A549 (cell line): ENCODE measurements around the gene MARK2. TPM values are rescaled to one million over a fixed set of nuclear protein-coding genes. Genes with fewer than 3 reads are reported as not detected.

ENCODE experiments used
- ATAC-seq, 2 experiments: fragments of 200-7000 bp in 1 of 2; fragments of >200 bp in 1 of 2; cut with Nextera tagmentation in 1 of 2; cut with Tn5 transposase in 1 of 2; 3 replicates each; pipeline versions ENCODE4 v1.8.0 to v1.9.1; 2018 to 2020; ENCODE audit warnings: mild to moderate bottlenecking in 1 of 2, moderate library complexity in 1 of 2
- CTCF ChIA-PET: fragments of 300-600 bp; sonication (Branson Sonifier 250); formaldehyde crosslinking; extraction: SDS; loops from one replicate; lab custom pipeline; 2021; ENCODE audit warnings: antibody characterized with exemption, inconsistent platforms; lab: Yijun Ruan, JAX
- POLR2A ChIA-PET: fragments of 350-600 bp; formaldehyde crosslinking; extraction: SDS; loops from one replicate; lab custom pipeline; 2021; ENCODE audit warnings: antibody characterized with exemption, inconsistent platforms; lab: Yijun Ruan, JAX
- DNase-seq, 2 experiments: peaks; one replicate each; pipeline versions ENCODE4 v3.0.0 to v3.0.0-alpha.2; 2011 to 2016; ENCODE audit warnings: low read depth in 1 of 2, low spot score in 1 of 2
- FAIRE-seq: peaks from 2 replicates; lab custom pipeline; 2011; peaks lifted over from hg19 to GRCh38; lab: Jason Lieb, UNC
- H3K27ac ChIP-seq, 2 experiments: fragments of >200 bp; sonication (Bioruptor Twin); formaldehyde crosslinking; 3 replicates each; pipeline ENCODE4 v1.5.1; 2016 to 2017
- H3K4me1 ChIP-seq: fragments of >200 bp; sonication (Bioruptor Twin); formaldehyde crosslinking; 3 replicates; pipeline ENCODE4 v1.6.1; 2016
- H3K4me2 ChIP-seq: fragments of >200 bp; sonication (Bioruptor Twin); formaldehyde crosslinking; 3 replicates; pipeline ENCODE4 v1.6.1; 2016
- H3K4me3 ChIP-seq: fragments of >200 bp; sonication (Bioruptor Twin); formaldehyde crosslinking; 3 replicates; pipeline ENCODE4 v1.5.1; 2016
- H3K9me3 ChIP-seq: fragments of >200 bp; sonication (Bioruptor Twin); formaldehyde crosslinking; 3 replicates; pipeline ENCODE4 v1.6.1; 2016
- CBX8 ChIP-seq: fragments of 200-600 bp; sonication (generic); IDR thresholded peaks from 2 replicates; pipeline ENCODE4 v1.6.1; 2016
- CEBPB ChIP-seq, 2 experiments: fragments of >200 bp in 1 of 2; sonication (Bioruptor Twin) in 1 of 2; formaldehyde crosslinking in 1 of 2; IDR thresholded peaks; 2 replicates each; pipeline ENCODE4 v1.6.1; 2012 to 2016
- CTCF ChIP-seq: fragments of >200 bp; sonication (Bioruptor Twin); formaldehyde crosslinking; IDR thresholded peaks from 3 replicates; pipeline ENCODE4 v1.5.1; 2016
- E2F6 ChIP-seq: IDR thresholded peaks from 2 replicates; pipeline ENCODE4 v1.6.1; 2012; ENCODE audit warnings: low read depth, borderline replicate concordance
- EP300 ChIP-seq, 2 experiments: fragments of >200 bp; sonication (Bioruptor Twin); formaldehyde crosslinking; IDR thresholded peaks; 2 replicates in 1 of 2; 3 replicates in 1 of 2; pipeline ENCODE4 v1.6.1; 2016 to 2017
- ESRRA ChIP-seq: fragments of 150-350 bp; IDR thresholded peaks from 2 replicates; pipeline ENCODE4 v1.6.1; 2014; ENCODE audit warnings: mild to moderate bottlenecking, low read length, borderline replicate concordance
- NFE2L2 ChIP-seq: fragments of 150-350 bp; conservative IDR thresholded peaks from 2 replicates; pipeline ENCODE4 v1.6.1; 2014; ENCODE audit warnings: low read length
- POLR2A ChIP-seq: IDR thresholded peaks from 2 replicates; pipeline ENCODE4 v1.6.1; 2012; ENCODE audit warnings: mild to moderate bottlenecking, low read length
- SMC3 ChIP-seq: fragments of >200 bp; sonication (Bioruptor Twin); formaldehyde crosslinking; IDR thresholded peaks from 3 replicates; pipeline ENCODE4 v1.6.1; 2018; ENCODE audit warnings: inconsistent platforms
- ZFP36 ChIP-seq: fragments of 450-650 bp; IDR thresholded peaks from 2 replicates; pipeline ENCODE4 v1.6.1; 2014; ENCODE audit warnings: borderline replicate concordance; ENCODE audit not compliant: partially characterized antibody
- ZNF302 ChIP-seq: fragments of 250-450 bp; sonication (Bioruptor Pico); IDR thresholded peaks from 2 replicates; pipeline ENCODE4 v1.9.0; 2021; ENCODE audit warnings: inconsistent platforms, mild to moderate bottlenecking, moderate library complexity
- WGBS: methylation state at CpG from one replicate; pipeline ENCODE4 v1.1.6; 2017; ENCODE audit errors: missing lambda C conversion rate; 5-methylcytosine and 5-hydroxymethylcytosine counted together
- polyA plus RNA-seq, 4 experiments: library from polyadenylated mRNA; depleted of rRNA in 3 of 4; stranded (reverse); fragments of >200 nt; fragmentation: RNase III in 1 of 4; extraction: RNeasy Plus Mini Kit Qiagen cat#74134 plus additional on column Dnase treatment in 1 of 4; gene quantifications; 2 replicates in 3 of 4; 3 replicates in 1 of 4; pipeline ENCODE4 v1.2.3, GENCODE V29; 2011 to 2017

MARK2 gene
- polyA plus RNA-seq, 2 of the 4 experiments (the other 2 are of a cell fraction), result 20.2 to 28.4 TPM

- ChIA-PET CTCF (interaction anchor here (1.6 kb wide), 1 partner anchor 9 kb away, joined by 5 read pairs; no protein-coding TSS in a partner anchor), POLR2A (no interaction called here)
- FAIRE-seq (no peak), ATAC-seq (no peak), DNase-seq (no peak)
- 95% methylated on average over 43 of the region's 46 CpGs for WGBS
- Histone ChIP-seq H3K9me3 (no peaks in the 10 kb centered on the region), H3K27ac (no peak overlapping the region), H3K4me1 (0 out of 3 replicates have a peak, but pooled peaks cover 4% of the 10 kb centered on the region), H3K4me2 (no peak overlapping the region), H3K4me3 (no peak overlapping the region)
- TF ChIP-seq POLR2A, result no peak
- TF ChIP-seq ESRRA, result no peak
- TF ChIP-seq EP300 (IDR thresholded peaks at IDR 0.05), result no peak
- no peak for TF ChIP-seq ZNF302
- no peak for TF ChIP-seq CTCF
- no peak for TF ChIP-seq SMC3
- TF ChIP-seq E2F6, result no peak
Measured at GRCh38 chr11:63908631-63909401, 69.9 kb downstream of the MARK2 start.

- ATAC-seq, result peak in 1 of 2 experiments; percentile 17; a peak in 2 of 6 replicates
Measured at GRCh38 chr11:63909591-63910506, 70.9 kb downstream of the MARK2 start.

More at GRCh38 chr11:63909591-63910506, 70.9 kb downstream of the MARK2 start:
- CTCF ChIA-PET, result interaction anchor here (1.3 to 2.1 kb wide), 3 partner anchors 10 to 73 kb away, joined by 4 to 8 read pairs (median 5); no protein-coding TSS in a partner anchor
- Histone ChIP-seq H3K4me1 (0 out of 3 replicates have a peak, but pooled peaks cover 4% of the 10 kb centered on the region), H3K9me3 (no peaks in the 10 kb centered on the region), H3K27ac (0 out of 6 replicates have a peak overlapping the region, but pooled peaks of 1 of the 2 experiments have one; percentile 31), H3K4me2 (no peak overlapping the region), H3K4me3 (no peak overlapping the region)
- DNase-seq (no peak), FAIRE-seq (no peak)
- TF ChIP-seq NFE2L2, result no peak
- TF ChIP-seq E2F6, result no peak
- TF ChIP-seq CEBPB (IDR thresholded peaks at IDR 0.05), result no peak
- TF ChIP-seq ZFP36, result no peak
- TF ChIP-seq CTCF, result no peak
- TF ChIP-seq ZNF302, result no peak
- TF ChIP-seq CBX8, result no peak
- POLR2A ChIA-PET, result no interaction called here
- 79% methylated on average over 17 of the region's 24 CpGs for WGBS
